IMR-90 (cell line): Measurements from ENCODE around the gene RSU1. TPM values are rescaled to one million over a fixed set of nuclear protein-coding genes. Genes with fewer than 3 reads are reported as not detected.

Source experiments
- ATAC-seq: fragments of 200-7000 bp; cut with Tn5 transposase; 2 replicates; pipeline ENCODE4 v1.9.1; 2020; ENCODE audit warnings: low read depth, mild to moderate bottlenecking, moderate library complexity
- BruUV-seq: library from RNA; stranded (reverse); fragments of 400-500 nt; replicated peaks from 2 replicates; lab custom pipeline; 2021; lab: Mats Ljungman, UMichigan
- CTCF ChIA-PET: fragments of 300-600 bp; formaldehyde crosslinking; extraction: SDS; loops from one replicate; lab custom pipeline; 2021; ENCODE audit warnings: antibody characterized with exemption; lab: Yijun Ruan, JAX
- POLR2A ChIA-PET: fragments of 300-600 bp; sonication (Branson Sonifier 250); formaldehyde crosslinking; loops from one replicate; lab custom pipeline; 2022; ENCODE audit warnings: antibody characterized with exemption; ENCODE audit not compliant: unreplicated experiment; lab: Charles Lee
- DNase-seq: peaks from one replicate; pipeline ENCODE4 v3.0.0; 2013
- H2AFZ ChIP-seq: replicated peaks from 2 replicates; pipeline ENCODE3; 2013; ENCODE audit warnings: low read length, mild to moderate bottlenecking; ENCODE audit not compliant: poor library complexity
- H2AK5ac ChIP-seq: 2 replicates; pipeline ENCODE4 v1.6.1; 2013; ENCODE audit warnings: low read depth, low read length, inconsistent platforms
- H2AK9ac ChIP-seq: replicated peaks from 2 replicates; pipeline ENCODE3; 2013; ENCODE audit warnings: mild to moderate bottlenecking, low read depth, low read length, moderate library complexity; ENCODE audit not compliant: poor library complexity
- H2BK120ac ChIP-seq: 2 replicates; pipeline ENCODE4 v1.6.1; 2013; ENCODE audit warnings: low read depth, low read length, inconsistent platforms
- H2BK15ac ChIP-seq: 3 replicates; pipeline ENCODE4 v1.6.1; 2013; ENCODE audit warnings: low read depth, low read length, inconsistent platforms
- H2BK20ac ChIP-seq: 2 replicates; pipeline ENCODE4 v1.6.1; 2013; ENCODE audit warnings: low read depth, mild to moderate bottlenecking, inconsistent platforms, low read length, moderate library complexity
- H2BK5ac ChIP-seq: 2 replicates; pipeline ENCODE4 v1.6.1; 2013; ENCODE audit warnings: mild to moderate bottlenecking, low read depth, low read length, inconsistent platforms; ENCODE audit not compliant: poor library complexity, severe bottlenecking
- H3K14ac ChIP-seq: replicated peaks from 2 replicates; pipeline ENCODE4 v1.6.1; 2013; ENCODE audit warnings: low read depth, low read length, inconsistent platforms
- H3K18ac ChIP-seq: 2 replicates; pipeline ENCODE4 v1.6.1; 2013; ENCODE audit warnings: low read depth, low read length, control low read depth
- H3K23ac ChIP-seq: 2 replicates; pipeline ENCODE4 v1.6.1; 2013; ENCODE audit warnings: low read depth, low read length, inconsistent platforms
- H3K27ac ChIP-seq: 2 replicates; pipeline ENCODE4 v1.5.1; 2013; ENCODE audit warnings: mild to moderate bottlenecking, control low read depth, low read length; ENCODE audit not compliant: insufficient read depth
- H3K27me3 ChIP-seq: 2 replicates; pipeline ENCODE4 v1.6.1; 2013; ENCODE audit warnings: low read length; ENCODE audit not compliant: control insufficient read depth, insufficient read depth
- H3K36me3 ChIP-seq: 2 replicates; pipeline ENCODE4 v1.6.1; 2013; ENCODE audit warnings: low read length, mixed read lengths; ENCODE audit not compliant: control insufficient read depth, insufficient read depth
- H3K4ac ChIP-seq: 2 replicates; pipeline ENCODE4 v1.6.1; 2013; ENCODE audit warnings: low read depth, low read length, inconsistent platforms
- H3K4me1 ChIP-seq: 2 replicates; pipeline ENCODE4 v1.6.1; 2013; ENCODE audit warnings: low read length, mixed read lengths; ENCODE audit not compliant: control insufficient read depth, insufficient read depth
- H3K4me2 ChIP-seq: 2 replicates; pipeline ENCODE4 v1.6.1; 2013; ENCODE audit warnings: low read depth, mild to moderate bottlenecking, control low read depth, low read length, moderate library complexity
- H3K4me3 ChIP-seq: 2 replicates; pipeline ENCODE4 v1.5.1; 2013; ENCODE audit warnings: low read depth, mild to moderate bottlenecking, control low read depth, low read length, moderate library complexity; ENCODE audit not compliant: insufficient read depth
- H3K56ac ChIP-seq: 2 replicates; pipeline ENCODE4 v1.6.1; 2013; ENCODE audit warnings: low read length, inconsistent platforms; ENCODE audit not compliant: insufficient read depth; ENCODE audit errors: extremely low read depth
- H3K79me1 ChIP-seq, 2 experiments: 2 replicates each; pipeline ENCODE4 v1.6.1; 2013; ENCODE audit warnings: low read length in 2 of 2, inconsistent platforms in 1 of 2, low read depth in 1 of 2
- H3K9ac ChIP-seq: 2 replicates; pipeline ENCODE4 v1.6.1; 2013; ENCODE audit warnings: low read depth, low read length, control low read depth
- H3K9me1 ChIP-seq: 2 replicates; pipeline ENCODE4 v1.6.1; 2013; ENCODE audit warnings: low read length, inconsistent platforms; ENCODE audit not compliant: insufficient read depth
- H3K9me3 ChIP-seq: 2 replicates; pipeline ENCODE4 v1.6.1; 2013; ENCODE audit warnings: low read length; ENCODE audit not compliant: control insufficient read depth, insufficient read depth
- H4K20me1 ChIP-seq: 2 replicates; pipeline ENCODE4 v1.6.1; 2013; ENCODE audit warnings: low read length, inconsistent platforms; ENCODE audit not compliant: insufficient read depth
- H4K5ac ChIP-seq: 2 replicates; pipeline ENCODE4 v1.6.1; 2013; ENCODE audit warnings: mild to moderate bottlenecking, low read depth, low read length, control low read depth
- H4K8ac ChIP-seq, 2 experiments: 2 replicates each; pipeline ENCODE4 v1.6.1; 2013; ENCODE audit warnings: low read depth in 2 of 2, low read length in 2 of 2, control low read depth in 1 of 2, inconsistent platforms in 1 of 2
- H4K91ac ChIP-seq: 2 replicates; pipeline ENCODE4 v1.6.1; 2013; ENCODE audit warnings: low read depth, low read length, inconsistent platforms; ENCODE audit not compliant: insufficient read depth
- BHLHE40 ChIP-seq: fragments of 150-350 bp; IDR thresholded peaks from 2 replicates; pipeline ENCODE4 v1.6.1; 2016; ENCODE audit warnings: mild to moderate bottlenecking, low read depth, low read length
- CEBPB ChIP-seq: IDR thresholded peaks from 2 replicates; pipeline ENCODE4 v1.6.1; 2012; ENCODE audit warnings: low read depth, low read length, improper control_type of control experiment
- CHD1 ChIP-seq: IDR thresholded peaks from 2 replicates; pipeline ENCODE4 v1.6.1; 2012; ENCODE audit warnings: low read depth, low read length, improper control_type of control experiment
- CTCF ChIP-seq: conservative IDR thresholded peaks from 2 replicates; pipeline ENCODE4 v1.5.1; 2012; ENCODE audit warnings: mild to moderate bottlenecking, low read depth, low read length, improper control_type of control experiment
- ELK1 ChIP-seq: fragments of 150-350 bp; IDR thresholded peaks from 2 replicates; pipeline ENCODE4 v1.6.1; 2016; ENCODE audit warnings: low read depth, mild to moderate bottlenecking, low read length, moderate library complexity, borderline replicate concordance
- FOS ChIP-seq: fragments of 150-350 bp; IDR thresholded peaks from 2 replicates; pipeline ENCODE4 v1.6.1; 2016; ENCODE audit warnings: low read depth, low read length
- MAFK ChIP-seq: IDR thresholded peaks from 2 replicates; pipeline ENCODE4 v1.6.1; 2012; ENCODE audit warnings: low read depth, low read length, improper control_type of control experiment
- MAZ ChIP-seq: IDR thresholded peaks from 2 replicates; pipeline ENCODE4 v1.6.1; 2012; ENCODE audit warnings: low read depth, mild to moderate bottlenecking, low read length, improper control_type of control experiment, moderate library complexity, borderline replicate concordance
- MXI1 ChIP-seq: IDR thresholded peaks from 2 replicates; pipeline ENCODE4 v1.6.1; 2012; ENCODE audit warnings: low read depth, mild to moderate bottlenecking, low read length, moderate library complexity, borderline replicate concordance
- NFE2L2 ChIP-seq: fragments of 150-350 bp; IDR thresholded peaks from 2 replicates; pipeline ENCODE4 v1.6.1; 2016; ENCODE audit warnings: low read depth, mild to moderate bottlenecking, low read length
- POLR2A ChIP-seq: IDR thresholded peaks from 2 replicates; pipeline ENCODE4 v1.6.1; 2012; ENCODE audit warnings: mild to moderate bottlenecking, low read depth, low read length
- RAD21 ChIP-seq: IDR thresholded peaks from 2 replicates; pipeline ENCODE4 v1.6.1; 2012; ENCODE audit warnings: low read length, improper control_type of control experiment
- RCOR1 ChIP-seq: IDR thresholded peaks from 2 replicates; pipeline ENCODE4 v1.6.1; 2012; ENCODE audit warnings: mild to moderate bottlenecking, low read length, improper control_type of control experiment; ENCODE audit not compliant: insufficient replicate concordance
- RFX5 ChIP-seq: IDR thresholded peaks from 2 replicates; pipeline ENCODE4 v1.8.0; 2012; ENCODE audit warnings: low read depth, mild to moderate bottlenecking, low read length, moderate library complexity
- SMC3 ChIP-seq: fragments of 150-350 bp; IDR thresholded peaks from 2 replicates; pipeline ENCODE4 v1.6.1; 2016; ENCODE audit warnings: low read depth, mild to moderate bottlenecking, antibody characterized with exemption, low read length, moderate library complexity
- USF2 ChIP-seq: fragments of 150-350 bp; IDR thresholded peaks from 2 replicates; pipeline ENCODE4 v1.6.1; 2017; ENCODE audit warnings: mild to moderate bottlenecking, antibody characterized with exemption, low read length, low read depth
- WGBS, 2 experiments: methylation state at CpG; one replicate each; pipeline versions ENCODE4 v1.1.5 to v1.1.7; 2013; ENCODE audit warnings: missing lambda C conversion rate in 2 of 2; ENCODE audit not compliant: insufficient read length in 1 of 2; ENCODE audit errors: extremely low coverage in 2 of 2; 5-methylcytosine and 5-hydroxymethylcytosine counted together
- dilution Hi-C: fragments of 300-500 bp; cut with HindIII; formaldehyde crosslinking; loops from one replicate; pipeline ENCODE4 v1.14.3; 2018; ENCODE audit warnings: low sequenced_read_pairs; ENCODE audit not compliant: unreplicated experiment
- in situ Hi-C: fragments of 300-500 bp; cut with MboI; formaldehyde crosslinking; loops from 3 replicates; pipeline ENCODE4 v1.14.3; 2019; ENCODE audit warnings: low sequenced_read_pairs, inconsistent platforms, mixed read lengths
- intact Hi-C: fragments of 100-400 bp; cut with micrococcal nuclease; formaldehyde crosslinking; loops from 2 replicates; pipeline ENCODE4 v1.10.0; 2022
- polyA plus RNA-seq, 3 experiments: library from polyadenylated mRNA; depleted of rRNA; stranded (reverse); fragments of >200 nt; gene quantifications; 2 replicates each; pipeline ENCODE4 v1.2.3, GENCODE V29; 2012; ENCODE audit warnings: low replicate concordance in 1 of 3
- total RNA-seq: library from RNA; depleted of rRNA; stranded (reverse); fragments of >200 nt; gene quantifications from 2 replicates; pipeline ENCODE4 v1.2.3, GENCODE V29; 2012

The RSU1 gene
- total and polyA plus RNA-seq, 2 of the 4 experiments (the other 2 are of a cell fraction) = 134 to 148 TPM

- Histone ChIP-seq H2AK9ac (no peak overlapping the region), H3K9ac (no peak overlapping the region), H3K27me3 (no peaks in the 10 kb centered on the region), H3K36me3 (no peaks in the 10 kb centered on the region), H3K9me3 (peaks cover 7% of the 10 kb centered on the region), H3K4me1 (peaks cover 6% of the 10 kb centered on the region), H2BK15ac (no peak overlapping the region), H4K5ac (no peak overlapping the region), H3K14ac (no peak overlapping the region), H4K8ac (no peak overlapping the region), H3K27ac (no peak overlapping the region), H4K20me1 (peaks cover 10% of the 10 kb centered on the region; the same call in 1 of the 2 replicates), H2BK20ac (no peak overlapping the region), H2AK5ac (no peak overlapping the region), H3K56ac (no peak overlapping the region), H3K18ac (no peak overlapping the region), H3K9me1 (peaks cover 13% of the 10 kb centered on the region), H3K4me3 (no peak overlapping the region), H2BK120ac (no peak overlapping the region), H2BK5ac (no peak overlapping the region), H3K23ac (no peak overlapping the region), H4K91ac (no peak overlapping the region), H3K4me2 (no peak overlapping the region), H3K79me1 (peaks cover 8 to 27% of the 10 kb centered on the region in 2 experiments; a peak in 3 of 4 replicates), H3K4ac (no peak overlapping the region), H2AFZ (no peak overlapping the region)
- dilution Hi-C loops (no loop called here), in situ Hi-C loops (no loop called here), intact Hi-C loops (no loop called here)
- no TSS peak for BruUV-seq
- DNase-seq = no peak
- TF ChIP-seq RFX5 (no peak), MXI1 (no peak), SMC3 (no peak), CHD1 (no peak), NFE2L2 (no peak), MAZ (no peak), RAD21 (no peak), CEBPB (no peak), ELK1 (no peak), FOS (no peak), RCOR1 (no peak), CTCF (no peak), USF2 (no peak), MAFK (no peak), POLR2A (no peak), BHLHE40 (no peak)
- POLR2A ChIA-PET = no interaction called here
- CTCF ChIA-PET = no interaction called here
- ATAC-seq = no peak
- WGBS, 2 experiments = no CpG with 5 or more reads among the region's 3 CpGs
Measured at GRCh38 chr10:16819436-16819835, 2.2 kb upstream of the RSU1 start.
